Measurements from ENCODE around the gene CARD14. TPM values are rescaled to one million over a fixed set of nuclear protein-coding genes. Genes with fewer than 3 reads are reported as not detected.
"Not testable (repeated sequence)": the region's sequence is repeated elsewhere in the genome, so short reads cannot be mapped to it uniquely, and the experiment has no call there.

The CARD14 gene
- total RNA-seq, 1 experiment from 2014 or later = 0.10 TPM

DNA sequence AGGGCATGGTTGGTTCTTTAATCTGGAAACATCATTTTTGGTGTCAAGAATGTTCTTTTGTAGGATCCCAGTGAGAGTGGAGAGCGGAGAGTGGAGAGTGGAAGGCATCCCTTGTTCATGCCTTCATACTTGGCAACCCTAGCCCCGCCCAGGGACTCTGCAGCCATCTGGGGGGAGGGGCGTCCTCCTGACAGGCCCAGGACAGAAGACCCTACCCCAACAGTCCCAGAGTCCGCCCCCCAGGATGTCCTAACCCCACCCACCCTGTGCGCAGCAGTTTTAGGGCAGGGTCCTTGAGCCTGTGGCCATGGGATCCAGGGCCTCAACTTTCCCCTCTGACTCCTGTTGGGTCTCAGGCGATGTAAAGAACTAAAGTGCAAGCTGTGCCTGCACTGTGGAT is 54.9 kb downstream of the CARD14 start:
- Histone ChIP-seq H3K27me3 (no peaks in the 10 kb centered on the region), H3K36me3 (peaks cover 3% of the 10 kb centered on the region), H3K4me3 (no peak overlapping the region), H3K9me3 (no peaks in the 10 kb centered on the region)
- DNase-seq = no peak

DNA sequence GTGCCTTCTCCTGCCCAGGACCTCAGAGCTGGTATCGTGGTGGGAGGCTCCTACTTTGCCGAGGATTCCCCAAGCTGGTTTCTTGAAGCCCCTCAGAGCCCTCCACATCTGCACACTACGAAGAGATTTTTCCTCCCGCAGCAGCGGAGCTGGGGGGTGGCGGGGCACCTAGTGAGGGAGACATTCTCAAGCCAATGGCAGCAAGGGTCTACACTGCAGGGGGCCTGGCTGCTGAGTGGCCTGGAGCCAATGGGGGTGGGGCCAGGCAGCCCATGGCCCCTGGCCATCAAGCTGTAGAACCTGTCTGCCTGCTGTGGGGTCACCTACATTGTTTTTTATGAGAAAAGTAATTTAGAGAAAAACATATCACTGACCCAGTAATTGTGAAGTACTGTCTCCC is 55.4 kb downstream of the CARD14 start:
- no peak overlapping the region for H3K4me3 ChIP-seq
- no peak for DNase-seq
- peaks cover 4% of the 10 kb centered on the region; the same call in 1 of the 2 replicates for H3K36me3 ChIP-seq
- H3K27me3 ChIP-seq = no peaks in the 10 kb centered on the region
- no peaks in the 10 kb centered on the region for H3K9me3 ChIP-seq

DNA sequence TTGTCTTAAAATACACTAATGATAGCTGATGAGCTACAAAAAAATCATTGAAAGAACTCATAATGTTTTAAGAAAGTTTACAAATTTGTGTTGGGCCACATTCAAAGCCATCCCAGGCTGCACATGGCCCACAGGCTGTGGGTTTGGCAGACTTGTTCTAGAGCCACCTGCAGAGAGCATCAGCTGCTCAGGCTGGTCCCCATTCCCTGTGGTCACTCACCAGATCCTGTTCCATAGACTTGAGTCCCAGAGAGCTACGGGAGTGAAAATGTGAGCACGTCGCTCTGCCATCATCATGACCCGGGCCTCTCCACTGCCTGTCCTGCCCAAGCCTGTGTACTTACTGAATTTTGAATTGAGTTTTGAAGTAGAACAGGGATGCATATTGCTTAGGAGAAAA is 57.3 kb downstream of the CARD14 start:
- Histone ChIP-seq H3K27me3 (no peaks in the 10 kb centered on the region), H3K4me3 (no peak overlapping the region), H3K36me3 (peaks cover 5% of the 10 kb centered on the region; the same call in 1 of the 2 replicates), H3K9me3 (peaks cover 7% of the 10 kb centered on the region)
- no peak for DNase-seq

DNA sequence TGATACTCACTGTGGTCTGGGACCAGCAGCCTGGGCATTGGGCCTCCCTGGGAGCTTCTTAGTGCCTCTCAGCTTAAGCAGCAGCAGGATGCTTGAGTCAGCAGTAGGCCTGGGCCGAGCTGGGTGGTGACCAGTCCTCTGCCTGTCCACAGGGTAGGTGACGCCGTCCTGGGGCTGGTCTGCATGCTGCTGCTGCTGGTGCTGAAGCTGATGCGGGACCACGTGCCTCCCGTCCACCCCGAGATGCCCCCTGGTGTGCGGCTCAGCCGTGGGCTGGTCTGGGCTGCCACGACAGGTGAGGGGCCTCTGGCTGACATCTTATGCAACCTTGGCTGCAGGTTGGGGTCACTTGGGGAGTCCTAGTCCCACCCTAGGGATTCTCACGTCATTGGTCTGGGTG is 57.8 kb downstream of the CARD14 start:
- H3K27me3 ChIP-seq = no peaks in the 10 kb centered on the region
- peaks cover 12% of the 10 kb centered on the region for H3K9me3 ChIP-seq
- peaks cover 5% of the 10 kb centered on the region; the same call in 1 of the 2 replicates for H3K36me3 ChIP-seq
- no peak for DNase-seq
- no peak overlapping the region for H3K4me3 ChIP-seq

DNA sequence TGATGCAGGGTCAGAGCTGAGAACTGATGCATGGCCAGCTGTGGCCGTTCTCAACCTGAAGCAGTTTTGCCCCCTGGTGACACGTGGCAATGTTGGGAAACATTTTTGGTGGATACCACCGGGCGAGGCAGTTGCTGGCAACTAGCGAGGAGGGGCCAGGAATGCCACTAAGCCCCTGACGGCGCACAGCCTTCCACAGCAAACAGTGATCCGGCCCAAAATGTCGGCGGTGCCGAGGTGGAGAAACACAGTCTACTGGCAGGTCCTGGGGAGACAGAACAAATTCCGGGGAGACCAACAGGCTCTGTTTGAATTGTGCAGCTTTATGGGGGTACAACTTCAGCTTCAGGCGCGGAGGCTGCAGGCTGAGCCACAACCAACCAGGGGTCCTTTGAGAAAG is 58.6 kb downstream of the CARD14 start:
- no peak overlapping the region for H3K4me3 ChIP-seq
- H3K27me3 ChIP-seq = no peaks in the 10 kb centered on the region
- no peak for DNase-seq
- H3K36me3 ChIP-seq = peaks cover 5% of the 10 kb centered on the region; the same call in 1 of the 2 replicates
- H3K9me3 ChIP-seq = peaks cover 19% of the 10 kb centered on the region

DNA sequence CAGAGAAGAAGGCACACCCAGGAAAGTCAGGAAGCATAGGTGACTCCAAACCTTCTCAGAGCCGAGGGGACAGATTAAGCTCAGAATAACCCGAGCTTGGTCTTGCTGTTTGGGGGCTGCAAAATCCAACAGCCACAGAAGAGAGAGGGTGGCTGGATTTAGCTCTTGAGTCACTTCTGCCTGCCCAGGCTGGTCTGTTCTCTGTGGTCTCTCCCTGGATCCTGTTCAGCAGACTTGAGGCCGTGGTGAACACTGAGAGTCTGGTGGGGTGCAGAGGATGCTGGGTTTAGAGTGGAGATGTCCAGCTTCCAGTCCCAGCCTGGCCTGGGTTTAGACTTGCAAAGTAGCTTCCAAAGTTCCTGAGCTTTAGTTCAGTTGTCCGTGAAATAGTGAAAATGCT is 59.2 kb downstream of the CARD14 start:
- no peak for DNase-seq
- peaks cover 22% of the 10 kb centered on the region for H3K9me3 ChIP-seq

DNA sequence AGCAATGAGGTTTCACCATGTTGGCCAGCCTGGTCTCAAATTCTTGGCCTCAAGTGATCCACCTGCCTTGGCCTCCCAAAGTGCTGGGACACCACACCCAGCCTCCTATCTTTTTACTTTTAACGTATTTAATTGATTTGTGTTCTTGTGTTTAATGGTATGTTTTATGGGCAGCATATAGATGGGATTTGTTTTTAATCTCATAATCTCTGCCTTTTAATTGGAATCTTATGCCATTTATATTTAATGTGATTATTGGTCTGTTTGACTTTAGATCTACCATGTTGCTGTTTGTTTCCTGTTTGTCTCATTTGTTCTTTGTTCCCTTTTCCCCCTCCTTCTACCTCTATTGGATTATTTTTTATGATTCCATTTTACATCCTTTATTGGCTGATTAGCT is 62.6 kb downstream of the CARD14 start:
- Histone ChIP-seq H3K36me3 (peaks cover 19% of the 10 kb centered on the region), H3K4me3 (no peak overlapping the region), H3K27me3 (no peaks in the 10 kb centered on the region), H3K9me3 (peaks cover 27% of the 10 kb centered on the region)
- DNase-seq = no peak

More for the DNA sequence above, 59.2 kb downstream of the CARD14 start:
- H3K36me3 ChIP-seq = peaks cover 5% of the 10 kb centered on the region
- no peaks in the 10 kb centered on the region for H3K27me3 ChIP-seq
- no peak overlapping the region for H3K4me3 ChIP-seq

DNA sequence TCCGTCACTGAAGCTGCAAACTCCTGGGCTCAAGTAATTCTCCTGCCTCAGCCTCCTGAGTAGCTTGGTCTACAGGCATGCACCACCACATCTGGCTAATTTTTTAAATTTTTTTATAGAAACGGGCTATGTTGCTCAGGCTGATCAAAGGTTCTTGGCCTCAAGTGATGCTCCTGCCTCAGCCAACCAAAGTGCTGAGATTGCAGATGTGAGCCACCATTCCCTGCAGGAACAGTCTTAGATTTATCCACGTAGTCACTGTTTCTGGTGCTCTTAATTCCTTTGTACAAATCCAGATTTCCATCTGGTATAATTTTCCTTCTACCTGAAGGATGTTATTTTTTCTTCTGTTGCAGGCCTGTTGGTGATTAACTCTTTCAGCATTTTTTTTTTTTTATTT is 63.4 kb downstream of the CARD14 start:
- Histone ChIP-seq H3K27me3 (no peaks in the 10 kb centered on the region), H3K9me3 (peaks cover 27% of the 10 kb centered on the region), H3K36me3 (peaks cover 19% of the 10 kb centered on the region), H3K4me3 (no peak overlapping the region)
- no peak for DNase-seq

DNA sequence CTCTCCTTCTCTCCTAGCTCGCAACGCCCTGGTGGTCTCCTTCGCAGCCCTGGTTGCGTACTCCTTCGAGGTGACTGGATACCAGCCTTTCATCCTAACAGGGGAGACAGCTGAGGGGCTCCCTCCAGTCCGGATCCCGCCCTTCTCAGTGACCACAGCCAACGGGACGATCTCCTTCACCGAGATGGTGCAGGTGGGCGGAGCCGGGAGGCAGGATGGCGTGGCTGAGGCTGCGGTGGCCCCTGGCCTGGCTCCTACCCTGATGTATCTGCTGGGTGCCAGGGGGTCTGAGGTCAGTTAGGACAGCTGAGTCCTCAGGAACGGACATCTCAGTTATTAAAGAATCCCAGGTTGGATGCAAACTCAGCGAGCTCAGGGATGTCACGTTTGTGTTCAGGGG is 67.1 kb downstream of the CARD14 start:
- Histone ChIP-seq H3K4me3 (no peak overlapping the region), H3K9me3 (peaks cover 22% of the 10 kb centered on the region), H3K27me3 (no peaks in the 10 kb centered on the region), H3K36me3 (peaks cover 17% of the 10 kb centered on the region)
- DNase-seq = no peak

DNA sequence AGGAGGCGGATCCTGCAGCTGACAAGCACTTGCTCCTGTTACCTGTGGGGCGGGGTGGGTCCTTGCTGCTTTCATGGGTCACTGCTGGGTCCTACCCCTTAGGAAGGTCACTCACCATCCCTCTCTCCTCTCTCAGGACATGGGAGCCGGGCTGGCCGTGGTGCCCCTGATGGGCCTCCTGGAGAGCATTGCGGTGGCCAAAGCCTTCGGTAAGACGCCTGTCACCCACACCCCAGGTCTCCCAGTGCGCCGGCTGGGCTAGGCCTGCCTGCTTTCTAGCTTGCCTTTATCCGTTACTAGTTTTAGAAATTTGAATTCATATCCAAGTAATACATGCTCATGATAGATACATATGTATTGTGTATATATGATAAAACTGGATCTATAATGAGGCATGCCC is 67.6 kb downstream of the CARD14 start:
- Histone ChIP-seq H3K36me3 (peaks cover 17% of the 10 kb centered on the region), H3K4me3 (no peak overlapping the region), H3K9me3 (peaks cover 17% of the 10 kb centered on the region), H3K27me3 (no peaks in the 10 kb centered on the region)
- no peak for DNase-seq

DNA sequence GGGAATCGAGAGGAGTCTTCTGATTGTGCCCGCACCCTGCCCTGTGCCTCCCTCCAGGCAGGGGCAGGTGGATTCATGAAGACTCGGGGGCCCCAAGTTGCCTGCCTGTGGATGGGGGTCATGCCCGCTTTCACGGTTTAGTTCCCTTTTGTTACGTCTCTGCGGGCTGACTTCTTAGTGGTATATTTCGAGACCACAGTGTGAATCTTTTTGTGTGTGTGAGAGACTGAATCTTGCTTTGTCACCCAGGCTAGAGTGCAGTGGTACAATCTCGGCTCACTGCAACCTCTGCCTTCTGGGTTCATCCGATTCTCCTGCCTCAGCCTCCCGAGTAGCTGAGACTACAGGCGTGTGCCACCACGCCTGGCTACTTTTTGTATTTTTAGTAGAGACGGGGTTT is 72.7 kb downstream of the CARD14 start:
- no peaks in the 10 kb centered on the region for H3K27me3 ChIP-seq
- no peak for DNase-seq
- no peak overlapping the region for H3K4me3 ChIP-seq
- H3K9me3 ChIP-seq = no peaks in the 10 kb centered on the region
- H3K36me3 ChIP-seq = peaks cover 7% of the 10 kb centered on the region; the same call in 1 of the 2 replicates

DNA sequence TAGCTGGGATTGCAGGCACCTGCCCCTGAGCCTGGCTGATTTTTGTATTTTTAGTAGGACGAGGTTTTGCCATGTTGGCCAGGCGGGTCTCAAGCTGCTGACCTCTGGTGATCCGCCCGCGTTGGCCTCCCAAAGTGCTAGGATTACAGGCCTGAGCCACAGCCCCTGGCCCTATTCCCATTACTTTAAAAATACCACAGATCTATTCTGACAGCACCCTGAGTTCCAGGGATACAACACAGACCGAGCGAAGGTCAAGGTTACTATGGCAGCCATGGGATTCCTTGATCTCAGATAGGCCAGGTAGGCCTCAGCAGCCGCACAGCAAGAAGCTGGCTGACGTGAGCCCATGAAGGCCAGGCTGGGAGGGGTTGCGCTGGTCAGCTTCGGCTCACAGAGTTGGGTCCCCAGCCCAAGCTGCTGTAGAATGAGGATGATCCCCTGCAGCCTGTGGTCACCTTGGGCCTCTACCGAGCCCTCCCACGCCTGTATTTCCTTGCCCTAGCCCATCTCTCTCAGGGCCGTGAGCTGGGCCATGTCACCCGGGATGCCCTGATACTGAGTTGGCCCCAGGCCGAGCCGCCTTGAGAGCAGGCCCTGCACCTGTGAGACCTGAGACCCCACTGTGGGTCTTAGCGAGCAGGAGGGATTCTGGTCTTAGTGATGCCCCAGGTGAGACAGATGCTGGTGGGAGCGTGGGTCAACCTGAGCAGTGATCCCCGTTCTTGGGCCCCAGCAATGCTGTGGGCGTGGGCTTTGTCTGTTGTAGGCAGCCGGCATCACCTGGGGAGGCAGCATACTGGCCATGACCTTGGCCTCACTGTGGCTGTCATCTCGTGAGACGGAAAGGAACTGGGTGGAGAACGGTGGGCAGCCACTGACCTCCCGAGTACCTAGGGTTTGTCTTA is 74.0 kb downstream of the CARD14 start:
- H3K27me3 ChIP-seq = no peaks in the 10 kb centered on the region
- H3K4me3 ChIP-seq = no peak overlapping the region
- no peaks in the 10 kb centered on the region for H3K9me3 ChIP-seq
- H3K36me3 ChIP-seq = 0 out of 2 replicates have a peak, but pooled peaks cover 7% of the 10 kb centered on the region
- DNase-seq = no peak

DNA sequence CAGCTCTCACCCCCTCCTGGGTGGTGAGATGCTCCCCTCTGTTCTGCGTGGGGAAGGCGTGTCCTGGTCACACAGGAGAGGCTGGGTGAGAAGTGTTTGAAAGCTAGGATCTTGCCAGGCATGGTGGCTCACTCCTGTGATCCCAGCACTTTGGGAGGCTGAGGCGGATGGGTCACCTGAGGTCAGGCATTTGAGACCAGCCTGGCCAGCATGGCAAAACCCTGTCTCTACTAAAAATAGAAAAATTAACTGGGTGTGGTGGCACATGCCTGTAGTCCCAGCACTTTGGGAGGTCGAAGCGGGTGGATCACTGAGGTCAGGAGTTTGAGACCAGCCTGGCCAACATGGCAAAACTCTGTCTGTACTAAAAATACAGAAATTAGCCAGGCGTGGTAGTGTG is 74.6 kb downstream of the CARD14 start:
- not testable (repeated sequence) for H3K36me3 ChIP-seq, H3K4me3 ChIP-seq, H3K9me3 ChIP-seq, DNase-seq, H3K27me3 ChIP-seq

DNA sequence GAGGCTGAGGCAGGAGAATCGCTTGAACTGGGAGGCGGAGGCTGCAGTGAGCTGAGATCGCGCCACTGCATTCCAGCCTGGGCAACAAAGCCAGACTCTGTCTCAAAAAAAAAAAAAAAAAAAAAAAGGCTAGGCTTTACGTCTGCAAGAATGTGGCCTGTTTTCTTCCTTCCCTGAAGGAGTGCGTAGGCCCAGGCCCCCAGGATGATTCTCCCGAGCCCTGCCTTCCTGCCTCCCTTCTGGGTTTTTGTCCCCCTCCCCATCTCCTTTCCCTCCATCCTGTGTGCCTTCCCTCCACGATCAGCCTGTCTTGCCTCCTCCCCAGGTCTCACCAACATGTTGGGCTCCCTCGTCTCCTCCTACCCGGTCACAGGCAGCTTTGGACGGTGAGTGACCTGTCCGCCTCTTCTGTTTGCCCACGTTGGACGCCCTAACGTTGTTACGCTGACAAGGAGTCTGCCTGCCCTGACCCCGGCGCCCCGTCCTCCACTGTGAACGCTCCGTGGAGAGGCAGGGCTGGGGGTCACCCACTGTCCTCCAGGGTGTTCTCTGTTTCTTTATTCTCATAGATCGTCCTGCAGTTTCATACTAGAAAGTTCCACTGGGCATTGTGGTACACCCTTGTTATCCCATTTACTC is 75.2 kb downstream of the CARD14 start:
- 0 out of 2 replicates have a peak, but pooled peaks cover 7% of the 10 kb centered on the region for H3K36me3 ChIP-seq
- no peaks in the 10 kb centered on the region for H3K27me3 ChIP-seq
- H3K4me3 ChIP-seq = no peak overlapping the region
- no peaks in the 10 kb centered on the region for H3K9me3 ChIP-seq
- DNase-seq = no peak

DNA sequence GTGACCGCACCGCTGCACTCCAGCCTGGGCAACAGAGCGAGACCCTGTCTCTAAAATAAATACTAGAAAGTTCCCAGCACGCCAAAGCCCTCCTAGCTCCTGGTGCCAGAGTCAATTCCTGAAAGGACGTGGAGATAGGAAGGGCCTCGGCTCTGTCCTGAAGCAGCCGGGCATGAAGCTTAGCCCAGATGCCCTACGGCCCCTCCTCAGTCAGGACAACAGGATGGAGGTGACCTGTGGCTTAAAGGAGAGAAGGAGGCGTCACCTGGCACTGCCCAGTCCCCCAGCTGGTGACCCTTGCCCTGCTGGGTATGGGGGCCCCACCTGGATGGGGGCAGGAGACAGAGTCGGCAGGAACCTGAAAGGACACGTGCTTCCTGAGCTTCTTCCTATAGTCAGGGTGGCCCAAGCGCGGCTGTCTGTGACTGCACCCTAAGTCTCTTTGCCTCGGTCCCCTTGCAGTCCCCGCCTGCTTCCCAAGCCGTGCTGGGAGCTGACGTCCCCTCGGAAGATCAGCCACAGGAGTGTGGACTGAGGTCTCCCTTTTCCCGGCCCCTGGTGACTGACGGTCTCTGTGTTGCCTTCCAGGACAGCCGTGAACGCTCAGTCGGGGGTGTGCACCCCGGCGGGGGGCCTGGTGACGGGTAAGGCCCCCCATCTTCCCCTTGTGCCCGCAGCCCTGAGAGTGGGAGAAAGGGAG is 75.9 kb downstream of the CARD14 start:
- H3K36me3 ChIP-seq = 0 out of 2 replicates have a peak, but pooled peaks cover 7% of the 10 kb centered on the region
- H3K4me3 ChIP-seq = no peak overlapping the region
- no peaks in the 10 kb centered on the region for H3K27me3 ChIP-seq
- H3K9me3 ChIP-seq = no peaks in the 10 kb centered on the region
- no peak for DNase-seq

DNA sequence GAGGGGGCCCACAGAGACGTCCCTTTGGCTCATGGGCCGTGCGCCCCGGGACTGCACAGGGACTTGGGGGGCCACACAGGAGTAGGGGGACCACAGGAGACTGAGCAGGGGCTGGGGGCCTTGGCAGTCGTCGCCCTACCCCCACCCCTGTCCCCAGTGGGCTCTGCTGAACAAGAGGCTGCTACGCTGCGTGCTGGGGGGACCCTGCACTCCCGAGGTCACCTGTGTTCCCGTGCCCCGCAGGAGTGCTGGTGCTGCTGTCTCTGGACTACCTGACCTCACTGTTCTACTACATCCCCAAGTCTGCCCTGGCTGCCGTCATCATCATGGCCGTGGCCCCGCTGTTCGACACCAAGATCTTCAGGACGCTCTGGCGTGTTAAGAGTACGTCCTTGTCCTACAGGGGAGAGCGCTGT is 76.4 kb downstream of the CARD14 start:
- no peaks in the 10 kb centered on the region for H3K27me3 ChIP-seq
- no peak for DNase-seq
- no peak overlapping the region for H3K4me3 ChIP-seq
- H3K36me3 ChIP-seq = 0 out of 2 replicates have a peak, but pooled peaks cover 7% of the 10 kb centered on the region
- no peaks in the 10 kb centered on the region for H3K9me3 ChIP-seq

DNA sequence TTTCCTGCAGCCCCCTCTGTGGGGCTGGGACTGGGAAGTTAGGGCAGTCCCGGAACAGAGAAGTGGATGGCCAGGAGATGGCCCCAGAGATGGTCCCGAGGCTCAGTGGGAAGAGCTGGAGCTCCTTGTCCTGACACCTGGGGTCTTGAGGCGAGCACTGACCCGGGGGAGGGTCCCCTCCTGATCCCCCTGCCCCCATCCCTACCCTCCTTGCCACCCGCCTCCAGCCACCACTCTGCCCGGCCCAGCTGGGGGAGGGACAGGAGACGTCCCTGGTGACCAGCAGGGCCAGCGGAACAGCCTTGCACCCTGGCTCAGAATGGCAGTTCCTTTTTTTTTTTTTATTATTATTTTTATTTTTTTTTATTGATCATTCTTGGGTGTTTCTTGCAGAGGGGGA is 76.9 kb downstream of the CARD14 start:
- Histone ChIP-seq H3K36me3 (0 out of 2 replicates have a peak, but pooled peaks cover 4% of the 10 kb centered on the region), H3K4me3 (no peak overlapping the region), H3K9me3 (no peaks in the 10 kb centered on the region), H3K27me3 (no peaks in the 10 kb centered on the region)
- no peak for DNase-seq
